OCI-LY7 (cell line): ENCODE measurements around the gene TRIM8.

Source experiments
- CTCF ChIP-seq: fragments of 200-600 bp; sonication (generic); conservative IDR thresholded peaks from 2 replicates; pipeline ENCODE4 v1.5.1; 2014; ENCODE audit warnings: mild to moderate bottlenecking, antibody characterized with exemption, low read length, moderate library complexity, mixed read lengths
- EZH2phosphoT487 ChIP-seq: fragments of 200-600 bp; sonication (generic); IDR thresholded peaks from 2 replicates; pipeline ENCODE4 v1.6.1; 2018; ENCODE audit warnings: low read depth, borderline replicate concordance, mild to moderate bottlenecking, mixed run types, antibody characterized with exemption, low read length, moderate library complexity, mixed read lengths

- no peak for TF ChIP-seq CTCF
- no peak for TF ChIP-seq EZH2phosphoT487
Observed at GRCh38 chr10:102665904-102666509, 21.7 kb downstream of the TRIM8 start.
